Stimulated activated CD8-positive, alpha-beta memory T cell treated with anti-CD3 and anti-CD28 coated beads, Interleukin-7, amount 100 ng/mL, for 1 hour (primary cell): Measurements from ENCODE around the gene RAD54L.
"Not testable (repeated sequence)": the region's sequence is repeated elsewhere in the genome, so short reads cannot be mapped to it uniquely, and the experiment has no call there.

ENCODE experiments used
- DNase-seq, 2 donors: peaks; one replicate each; pipeline ENCODE4 v3.0.0-alpha.2; 2020; ENCODE audit warnings: low read depth in 2 of 2

The RAD54L gene

DNA sequence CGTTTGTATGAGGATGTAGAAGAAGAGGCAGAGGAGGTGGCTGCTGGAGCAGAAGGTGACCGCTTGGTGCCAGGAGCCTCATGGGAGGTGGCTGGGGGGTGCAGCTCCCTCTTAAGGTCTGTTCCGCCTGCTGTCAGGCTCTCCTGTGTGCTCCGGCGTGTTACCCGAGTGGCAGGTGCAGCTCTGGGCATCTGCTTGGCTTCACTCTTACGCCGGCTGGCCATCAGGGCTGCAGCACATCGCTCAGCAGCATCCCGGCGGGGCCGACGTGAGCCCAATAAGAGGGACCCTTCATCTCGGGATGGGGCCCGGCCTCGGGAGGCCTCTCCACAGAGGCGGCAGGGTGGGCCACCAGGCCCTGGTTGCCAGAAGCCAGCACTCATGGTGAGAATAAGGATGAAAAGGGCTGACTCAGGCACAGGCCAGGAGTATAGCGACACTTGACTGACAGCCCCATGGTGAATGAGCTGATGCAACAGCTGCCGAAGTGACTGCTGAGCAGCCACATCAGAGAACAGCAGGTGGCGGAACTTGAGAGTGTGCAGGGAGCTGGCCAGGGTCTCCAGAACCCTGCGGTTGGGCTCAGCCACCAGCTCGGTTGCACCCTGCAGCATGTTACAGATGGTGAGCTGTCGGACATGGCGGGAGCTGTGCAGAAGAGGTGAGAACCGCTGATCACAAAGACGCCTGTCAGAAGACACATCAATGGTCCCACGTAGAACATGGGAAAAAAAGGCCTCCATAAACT lies 38.3 kb downstream of the RAD54L start:
- DNase-seq = no peak

- DNase-seq = no peak
These were observed 41.0 kb downstream of the RAD54L start for GRCh38 chr1:46288485-46289133.

GRCh38 chr1:46289134-46289494 lies 41.6 kb downstream of the RAD54L start:
- DNase-seq = no peak

DNA sequence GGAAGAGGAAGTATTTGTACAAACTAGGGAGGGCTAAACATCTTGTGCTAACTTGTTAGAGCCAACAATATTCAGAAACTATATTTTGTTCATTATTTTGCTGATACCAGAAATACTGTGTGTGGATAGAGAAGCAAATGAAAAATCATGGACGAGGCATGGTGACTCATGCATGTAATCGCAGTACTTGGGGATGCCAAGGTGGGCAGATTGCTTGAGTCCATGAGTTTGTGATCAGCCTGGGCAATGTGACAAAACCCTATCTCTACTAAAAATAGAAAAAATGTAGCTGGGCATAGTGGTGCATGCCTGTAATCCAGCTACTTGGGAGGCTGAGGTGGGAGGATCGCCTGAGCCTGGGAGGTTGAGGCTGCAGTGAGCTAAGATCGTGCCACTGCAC lies 42.4 kb downstream of the RAD54L start:
- DNase-seq = no peak

DNA sequence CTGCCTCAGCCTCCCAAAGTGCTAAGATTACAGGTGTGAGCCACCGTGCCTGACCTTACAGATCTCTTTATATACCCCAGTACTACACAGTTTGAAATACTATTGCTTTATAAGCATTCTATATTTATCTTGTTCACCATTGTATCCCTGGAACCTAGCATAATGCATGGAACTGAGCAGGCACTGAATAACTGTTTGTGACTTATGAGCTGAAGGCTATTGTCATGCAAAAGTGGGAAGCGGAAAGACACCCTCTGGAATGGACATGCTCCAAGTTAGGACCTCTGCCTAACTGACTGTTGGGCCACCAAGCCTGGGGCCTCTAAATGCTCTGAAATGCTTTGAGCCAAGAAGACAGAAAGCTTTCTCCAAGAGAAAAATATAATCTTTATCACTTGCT lies 47.7 kb downstream of the RAD54L start:
- DNase-seq = no peak

- DNase-seq = no peak
These were observed 50.8 kb downstream of the RAD54L start for GRCh38 chr1:46298387-46298786.

DNA sequence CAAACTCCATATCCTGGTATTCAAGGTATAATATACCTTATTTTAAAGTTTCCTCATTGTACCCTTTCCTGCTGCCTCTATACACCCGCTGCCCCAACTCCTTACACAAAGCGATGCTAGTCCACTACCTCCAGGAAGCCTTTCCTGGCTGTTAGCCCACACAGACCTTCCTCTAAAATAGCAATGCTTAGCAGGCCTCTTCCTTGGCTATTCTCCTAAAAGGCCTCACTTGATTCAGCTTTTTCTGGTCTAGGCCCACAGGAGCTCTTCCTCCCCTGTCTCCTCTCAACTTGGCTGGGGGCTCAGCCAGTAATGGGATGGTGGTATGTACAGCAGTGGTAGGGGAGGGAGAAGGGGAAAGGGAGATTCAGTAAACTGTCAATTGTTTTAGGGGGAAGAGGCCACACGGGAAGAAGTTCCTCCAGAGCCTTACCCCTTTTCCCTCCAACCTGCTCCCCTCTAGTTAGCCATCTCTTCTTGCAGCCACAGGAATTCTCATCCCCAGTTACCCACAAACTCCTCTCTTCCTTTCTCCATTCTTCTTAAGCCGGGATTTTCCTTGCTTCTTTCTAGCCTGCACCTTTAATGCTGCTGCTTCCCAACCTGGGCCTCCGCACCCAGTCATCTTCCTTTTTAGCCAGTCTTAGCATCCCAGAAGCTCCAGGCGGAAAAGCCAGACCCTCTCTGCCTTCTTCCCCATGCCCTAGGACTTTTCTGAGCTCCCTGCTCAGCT lies 53.3 kb downstream of the RAD54L start:
- no peak for DNase-seq

GRCh38 chr1:46301406-46301807 lies 53.8 kb downstream of the RAD54L start:
- DNase-seq = no peak

- DNase-seq = peak in 1 of 2 donors; percentile 21
These were observed 54.5 kb downstream of the RAD54L start for GRCh38 chr1:46301808-46302640.

DNA sequence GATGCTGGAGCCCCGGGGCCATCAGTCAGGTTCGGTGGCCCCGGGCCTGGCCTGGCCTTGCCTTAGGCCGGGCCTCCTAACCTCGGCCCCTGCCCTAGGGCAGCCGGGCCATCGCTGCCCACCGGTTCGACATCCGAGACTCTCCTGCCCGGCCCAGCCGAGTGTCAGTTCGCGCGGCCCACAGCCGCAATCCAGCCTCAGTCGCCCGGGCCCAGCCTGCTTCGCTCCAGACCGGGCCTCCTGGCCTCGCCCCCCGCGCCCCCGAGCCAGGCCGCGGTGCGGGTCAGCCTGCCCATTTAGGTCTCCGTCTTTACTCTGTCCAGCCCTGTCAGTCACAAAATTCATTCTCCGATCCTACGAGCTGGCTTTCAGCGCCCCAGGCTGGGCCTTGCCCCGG lies 55.1 kb downstream of the RAD54L start:
- peak in 1 of 2 donors; percentile 3 for DNase-seq

GRCh38 chr1:46303038-46303871 lies 55.7 kb downstream of the RAD54L start, which contains the start of the genes LRRC41 and UQCRH:
Gene LRRC41 (minus strand): TSS chr1:46303616. CDS start chr1:46303322, 294 bp downstream.
Gene UQCRH (plus strand): TSS chr1:46303698. CDS start chr1:46303767, 69 bp downstream.
- DNase-seq = peak; percentile 84 to 89

GRCh38 chr1:46303872-46304326 lies 56.3 kb downstream of the RAD54L start:
- no peak for DNase-seq

GRCh38 chr1:46306159-46306530 lies 58.6 kb downstream of the RAD54L start:
- no peak for DNase-seq

DNA sequence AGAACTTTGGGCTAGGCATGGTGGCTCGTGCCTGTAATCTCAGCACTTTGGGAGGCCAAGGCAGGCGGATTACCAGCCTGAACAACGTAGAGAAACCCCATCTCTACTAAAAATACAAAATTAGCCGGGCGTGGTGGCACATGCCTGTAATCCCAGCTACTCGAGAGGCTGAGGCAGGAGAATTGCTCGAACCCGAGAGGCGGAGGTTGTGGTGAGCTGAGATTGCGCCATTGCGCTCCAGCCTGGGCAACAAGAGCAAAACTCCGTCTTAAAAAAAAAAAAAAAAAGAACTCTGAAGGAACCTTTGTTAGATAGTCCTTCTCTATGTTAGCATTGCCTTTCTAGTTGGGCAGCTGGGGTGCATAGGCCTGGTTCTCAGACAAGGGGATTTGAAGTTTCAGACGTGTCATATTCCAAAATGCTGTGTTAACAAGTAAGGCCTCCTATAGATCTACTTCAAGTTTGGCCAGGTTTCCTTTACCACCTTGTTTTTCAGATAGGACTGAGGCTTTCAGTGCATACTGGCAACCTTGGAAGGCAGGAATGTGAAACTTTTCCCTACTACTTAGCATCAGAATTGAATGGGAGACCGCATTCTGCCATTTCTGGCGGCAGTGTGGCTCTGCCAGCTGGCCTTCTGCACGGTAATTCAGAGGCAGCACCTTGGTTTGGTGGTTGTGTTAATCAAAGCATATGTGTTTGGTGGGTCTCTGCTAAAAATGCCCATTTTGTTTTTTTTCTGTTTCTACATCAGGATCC lies 62.0 kb downstream of the RAD54L start:
- DNase-seq = no peak

- no peak for DNase-seq
These were observed 62.8 kb downstream of the RAD54L start for GRCh38 chr1:46310321-46310720.

DNA sequence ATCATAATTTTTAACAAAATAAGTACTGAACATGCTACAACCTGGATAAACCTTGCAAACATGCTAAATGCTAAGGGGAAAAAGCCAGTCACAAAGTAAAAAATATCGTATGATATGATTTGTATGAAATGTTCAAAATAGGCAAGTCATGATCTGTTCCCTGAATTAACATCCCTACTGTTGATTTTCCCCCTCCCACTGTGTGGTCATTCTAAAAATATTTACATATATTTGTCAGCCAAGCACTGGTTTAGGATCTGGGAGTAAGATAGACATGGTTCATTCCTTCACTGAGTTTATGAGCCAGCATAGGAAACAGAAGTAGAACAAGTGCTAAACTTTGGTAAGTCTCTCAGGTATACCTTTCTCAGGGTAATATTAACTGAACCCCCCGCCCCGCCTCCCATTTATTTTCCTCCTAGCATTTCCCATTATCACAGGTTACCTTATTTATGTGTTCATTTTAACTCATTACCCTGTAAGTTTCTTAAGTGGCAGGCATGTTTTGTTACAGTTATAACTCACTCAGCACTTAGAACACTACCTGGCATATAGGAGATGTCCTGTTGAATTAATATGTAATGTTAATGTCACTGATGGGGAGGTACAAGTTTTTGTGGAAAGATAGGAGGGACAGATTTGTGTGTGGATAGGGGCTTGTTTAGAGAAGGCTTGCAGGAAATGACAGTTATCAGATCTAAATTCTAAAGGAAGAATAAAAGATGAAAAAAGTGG lies 68.3 kb downstream of the RAD54L start:
- no peak for DNase-seq

GRCh38 chr1:46317323-46317722 lies 69.8 kb downstream of the RAD54L start:
- no peak for DNase-seq

GRCh38 chr1:46319301-46319700 lies 71.7 kb downstream of the RAD54L start:
- DNase-seq = not testable (repeated sequence)
